Nephron (organoid): ENCODE results near the gene GNG7.
"Not testable (repeated sequence)": the region's sequence is repeated elsewhere in the genome, so short reads cannot be mapped to it uniquely, and the experiment has no call there.

Experiments used
- H3K27ac Mint-ChIP-seq, 3 experiments: 2 replicates each; pipeline ENCODE4 v1.8.0; 2020; ENCODE audit warnings: mixed read lengths in 3 of 3, mild to moderate bottlenecking in 2 of 3, moderate library complexity in 1 of 3
- H3K27me3 Mint-ChIP-seq: 2 replicates; pipeline ENCODE4 v1.8.0; 2021; ENCODE audit warnings: low read depth, mild to moderate bottlenecking, moderate library complexity, mixed read lengths
- H3K36me3 Mint-ChIP-seq: 2 replicates; pipeline ENCODE4 v1.8.0; 2020; ENCODE audit warnings: low read depth, mixed read lengths
- H3K4me1 Mint-ChIP-seq: 2 replicates; pipeline ENCODE4 v1.8.0; 2020; ENCODE audit warnings: mixed read lengths
- H3K4me3 Mint-ChIP-seq, 3 experiments: 2 replicates each; pipeline ENCODE4 v1.8.0; 2020; ENCODE audit warnings: mild to moderate bottlenecking in 3 of 3, mixed read lengths in 3 of 3, moderate library complexity in 2 of 3
- H3K9me3 Mint-ChIP-seq: 2 replicates; pipeline ENCODE4 v1.8.0; 2020; ENCODE audit warnings: mixed read lengths
- CTCF ChIP-seq, 3 experiments: fragments of 200-600 bp; sonication (generic); IDR thresholded peaks; one replicate each; pipeline ENCODE4 v1.5.0; 2021; ENCODE audit warnings: antibody characterized with exemption in 3 of 3; ENCODE audit not compliant: unreplicated experiment in 3 of 3

Gene GNG7

DNA sequence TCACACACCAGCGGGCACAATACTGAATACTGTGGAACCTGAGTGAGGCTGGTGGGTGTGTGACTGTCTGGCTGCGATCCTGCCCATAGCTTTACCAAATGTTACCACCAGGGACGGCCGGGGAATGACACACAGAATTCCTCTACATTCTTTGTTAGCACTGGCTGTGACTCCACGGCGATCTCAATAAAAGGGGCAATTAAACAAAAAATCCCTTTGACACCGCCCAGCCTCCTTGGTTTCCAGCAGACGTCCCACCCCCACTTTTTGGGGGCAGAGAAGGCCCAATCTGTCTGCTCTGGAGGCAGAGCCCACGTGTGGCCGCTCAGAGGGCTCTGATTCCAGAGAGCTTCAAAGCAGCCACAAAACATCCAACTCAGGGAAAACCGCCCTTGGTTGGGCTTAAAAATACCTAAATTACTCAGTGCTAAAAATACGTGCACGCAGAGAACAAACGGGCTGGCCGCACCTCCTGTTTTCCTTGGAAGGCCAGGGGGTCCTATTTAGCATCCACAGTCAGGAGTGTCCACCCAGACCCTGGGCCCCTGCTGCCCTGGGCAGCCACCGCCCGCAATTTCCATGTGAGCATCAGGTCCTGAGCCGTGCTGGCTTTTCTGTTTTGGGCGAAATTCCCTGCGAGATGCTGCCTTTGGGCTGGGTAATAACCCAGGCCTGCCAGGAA, 178.7 kb downstream of the GNG7 start:
- Mint-ChIP-seq H3K9me3 (no peaks in the 10 kb centered on the region), H3K36me3 (no peaks in the 10 kb centered on the region), H3K4me3 (peak overlapping the region in 2 of 3 experiments; percentile 3 to 19), H3K4me1 (peaks cover 13% of the 10 kb centered on the region), H3K27ac (peak overlapping the region; percentile 75 to 90 (median 79)), H3K27me3 (peaks cover 3% of the 10 kb centered on the region)
- peak; percentile 19 to 41 (median 34) for TF ChIP-seq CTCF (IDR thresholded peaks at IDR 0.05; ENCODE audit: unreplicated experiment in 3 of 3)

GRCh38 chr19:2519482-2519881, 183.0 kb downstream of the GNG7 start:
- no peaks in the 10 kb centered on the region for H3K36me3 Mint-ChIP-seq
- no peak for TF ChIP-seq CTCF (IDR thresholded peaks at IDR 0.05; ENCODE audit: unreplicated experiment in 3 of 3)
- peaks cover 12% of the 10 kb centered on the region for H3K27me3 Mint-ChIP-seq
- no peak overlapping the region for H3K27ac Mint-ChIP-seq
- H3K4me3 Mint-ChIP-seq = no peak overlapping the region
- no peaks in the 10 kb centered on the region for H3K9me3 Mint-ChIP-seq
- H3K4me1 Mint-ChIP-seq = peaks cover 11% of the 10 kb centered on the region

- H3K4me3 Mint-ChIP-seq, H3K36me3 Mint-ChIP-seq, H3K4me1 Mint-ChIP-seq, H3K9me3 Mint-ChIP-seq, H3K27ac Mint-ChIP-seq: not testable (repeated sequence)
- H3K27me3 Mint-ChIP-seq = peaks cover 12% of the 10 kb centered on the region
Measured at GRCh38 chr19:2518856-2519255, 183.6 kb downstream of the GNG7 start.

DNA sequence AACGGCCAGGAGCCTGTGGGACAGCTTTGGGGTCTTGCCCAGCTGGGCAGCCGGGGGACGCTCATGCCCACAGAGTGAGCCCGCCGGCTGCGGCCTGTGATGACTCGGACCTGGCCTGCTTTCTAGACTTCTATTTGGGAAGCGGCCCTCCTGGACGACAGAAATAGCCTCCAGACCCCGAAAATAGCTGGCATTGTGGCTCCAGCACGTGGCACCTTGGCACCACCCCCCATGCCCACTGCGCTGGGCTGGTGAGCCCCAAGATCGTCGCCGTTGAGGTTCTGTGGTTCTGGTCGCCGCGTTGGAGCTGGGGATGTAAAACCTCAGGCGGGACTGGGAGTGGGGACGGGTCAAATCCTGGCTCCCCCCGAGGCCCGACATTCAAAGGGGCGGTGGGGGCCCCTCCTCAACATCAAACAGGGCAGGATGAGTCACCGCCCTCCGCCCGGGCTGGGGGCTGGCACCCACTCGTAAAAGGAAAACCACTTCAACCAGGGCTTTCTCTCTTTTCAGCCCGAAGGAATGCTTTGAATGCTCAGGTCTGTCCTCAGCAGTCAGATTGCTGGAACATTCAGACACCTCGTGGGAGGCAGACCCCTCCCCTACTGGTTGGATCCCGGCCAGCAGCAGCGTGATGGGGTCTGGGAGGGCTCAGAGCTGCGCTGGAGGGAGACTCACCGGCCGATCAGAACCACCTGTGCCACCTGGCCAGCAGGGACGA, 184.5 kb downstream of the GNG7 start:
- Mint-ChIP-seq H3K27ac (no peak overlapping the region), H3K9me3 (no peaks in the 10 kb centered on the region), H3K36me3 (no peaks in the 10 kb centered on the region), H3K4me3 (no peak overlapping the region), H3K27me3 (peaks cover 15% of the 10 kb centered on the region), H3K4me1 (no peaks in the 10 kb centered on the region)
- TF ChIP-seq CTCF (IDR thresholded peaks at IDR 0.05; ENCODE audit: unreplicated experiment in 3 of 3) = no peak

DNA sequence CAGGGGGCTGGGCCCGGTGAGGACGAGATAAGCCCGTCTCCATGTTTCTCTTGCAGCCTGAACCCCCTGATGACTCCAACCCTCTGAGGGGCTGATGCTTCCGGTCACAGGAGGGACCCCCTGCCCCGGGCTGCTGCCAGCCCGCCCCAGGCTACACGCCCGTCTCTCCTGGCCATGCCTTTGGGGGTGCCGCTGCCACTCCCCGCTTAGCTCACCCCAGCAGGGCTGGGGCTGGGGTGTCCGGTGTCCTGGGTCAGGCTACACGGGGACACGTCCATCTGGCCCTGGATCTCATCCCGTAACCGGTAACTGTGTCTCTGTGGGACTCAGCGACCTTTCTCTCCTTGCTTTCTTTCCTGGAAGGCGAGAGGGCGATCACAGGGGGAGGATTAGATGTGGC, 185.8 kb downstream of the GNG7 start:
- Mint-ChIP-seq H3K36me3 (no peaks in the 10 kb centered on the region), H3K27ac (no peak overlapping the region), H3K27me3 (peaks cover 15% of the 10 kb centered on the region), H3K4me1 (no peaks in the 10 kb centered on the region), H3K9me3 (no peaks in the 10 kb centered on the region), H3K4me3 (no peak overlapping the region)
- TF ChIP-seq CTCF (IDR thresholded peaks at IDR 0.05; ENCODE audit: unreplicated experiment in 3 of 3) = no peak

GRCh38 chr19:2514981-2515518, 187.4 kb downstream of the GNG7 start:
- Mint-ChIP-seq H3K4me3 (no peak overlapping the region), H3K9me3 (no peaks in the 10 kb centered on the region), H3K36me3 (no peaks in the 10 kb centered on the region), H3K27me3 (peaks cover 15% of the 10 kb centered on the region), H3K4me1 (peaks cover 4% of the 10 kb centered on the region), H3K27ac (no peak overlapping the region)
- no peak for TF ChIP-seq CTCF (IDR thresholded peaks at IDR 0.05; ENCODE audit: unreplicated experiment in 3 of 3)
